GM19043 (cell line): ENCODE measurements around the gene CAPG.
"Not testable (repeated sequence)": the region's sequence is repeated elsewhere in the genome, so short reads cannot be mapped to it uniquely, and the experiment has no call there.

Source experiments
- ATAC-seq: cut with Tn5 transposase; IDR thresholded peaks from one replicate; pipeline ENCODE4 v1.9.1; 2021; ENCODE audit warnings: low read depth; ENCODE audit not compliant: unreplicated experiment

CAPG gene

GRCh38 chr2:85398426-85399182 lies 11.6 kb downstream of the CAPG start:
- ATAC-seq: no peak

- no peak for ATAC-seq
Measured at GRCh38 chr2:85397925-85398331, 12.2 kb downstream of the CAPG start.

DNA sequence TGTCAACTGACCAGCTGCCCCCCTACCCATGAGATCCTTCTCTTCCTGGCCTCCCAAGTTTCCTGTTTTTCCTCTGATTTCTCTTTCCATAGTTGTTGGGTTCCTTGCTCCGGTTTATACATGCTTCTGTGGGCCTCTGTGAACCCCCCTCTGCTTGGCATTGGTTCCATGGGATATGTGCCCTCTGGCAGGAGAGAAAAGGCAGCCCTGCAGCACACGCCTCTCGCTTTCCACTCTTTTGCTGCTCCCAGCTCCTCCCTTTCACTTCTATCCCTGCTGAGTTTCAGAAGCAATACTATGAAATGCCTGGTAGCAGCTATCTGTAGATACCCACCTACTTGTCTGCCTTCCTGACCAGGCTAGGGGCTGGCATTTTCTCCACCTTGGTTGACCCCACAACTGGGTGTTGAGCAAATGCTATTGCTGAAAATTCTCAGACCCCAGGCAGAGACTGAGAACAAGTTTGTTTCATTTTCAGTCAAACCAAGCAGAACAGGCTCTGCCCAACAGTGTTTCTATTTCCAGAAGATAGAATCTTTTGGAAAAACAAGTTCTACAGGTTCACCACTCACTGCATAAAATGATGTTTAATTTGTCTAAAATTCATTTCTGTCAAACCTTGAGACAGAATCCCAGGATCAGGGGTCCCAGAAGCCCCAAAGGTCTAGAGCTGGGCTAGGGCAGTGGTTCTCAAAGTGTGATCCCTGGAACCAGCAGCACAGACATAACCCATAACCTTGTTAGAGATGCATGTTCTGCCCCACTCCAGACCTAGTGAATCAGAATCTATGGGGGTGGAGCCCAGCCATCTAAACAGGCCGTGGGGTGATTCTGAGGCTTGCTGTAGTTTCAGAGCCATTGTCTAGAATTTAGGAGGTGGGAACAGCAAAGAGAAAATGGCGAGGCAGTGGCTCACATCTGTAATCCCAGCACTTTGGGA lies 13.4 kb downstream of the CAPG start:
- no peak for ATAC-seq

DNA sequence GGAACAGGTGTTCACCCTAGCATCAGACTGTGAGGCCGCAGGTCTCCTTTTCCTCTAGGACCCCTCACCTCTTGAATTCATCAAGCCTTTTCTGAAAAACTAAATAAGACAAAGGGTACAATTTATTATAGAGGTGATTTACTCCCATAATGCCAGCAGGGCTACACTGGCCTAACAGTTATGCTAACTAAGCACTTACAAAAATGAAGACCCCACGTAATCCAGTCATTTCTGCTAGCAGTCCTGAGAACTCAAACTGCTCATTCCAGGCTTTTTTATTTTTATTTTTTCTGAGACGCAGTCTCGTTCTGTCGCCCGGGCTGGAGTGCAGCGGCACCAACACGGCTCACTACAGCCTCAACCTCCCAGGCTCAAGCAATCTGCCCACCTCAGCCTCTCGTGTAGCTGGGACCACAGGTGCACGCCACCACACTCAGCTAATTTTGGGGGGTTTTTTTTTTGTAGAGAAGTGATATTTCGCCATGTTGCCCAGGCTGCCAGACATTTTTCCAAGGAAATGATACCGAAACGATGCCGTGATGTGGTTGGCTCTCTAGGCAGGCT lies 14.2 kb downstream of the CAPG start:
- no peak for ATAC-seq

DNA sequence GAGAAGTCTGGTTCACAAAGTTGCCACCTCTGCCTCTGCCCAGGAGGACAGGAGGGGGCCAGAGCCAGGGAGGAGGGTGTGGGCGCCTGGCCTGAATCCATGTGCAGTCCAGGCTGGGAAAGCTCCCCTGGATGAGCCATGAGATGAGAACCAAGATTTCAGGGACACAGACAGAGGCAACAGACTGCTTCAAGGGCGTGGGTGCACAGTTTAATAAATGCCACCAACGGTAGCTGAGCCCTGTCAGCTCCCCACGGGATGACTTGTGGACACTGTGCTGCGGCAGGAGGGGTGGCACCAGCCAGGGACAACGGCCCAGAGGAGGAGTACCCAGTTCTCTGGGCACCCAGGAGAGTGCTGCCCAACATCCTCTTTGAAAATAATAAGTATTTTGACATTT lies 15.2 kb downstream of the CAPG start:
- ATAC-seq: no peak

- no peak for ATAC-seq
Measured at GRCh38 chr2:85394261-85394681, 15.9 kb downstream of the CAPG start.

- no peak for ATAC-seq
Measured at GRCh38 chr2:85393836-85394235, 16.3 kb downstream of the CAPG start.

DNA sequence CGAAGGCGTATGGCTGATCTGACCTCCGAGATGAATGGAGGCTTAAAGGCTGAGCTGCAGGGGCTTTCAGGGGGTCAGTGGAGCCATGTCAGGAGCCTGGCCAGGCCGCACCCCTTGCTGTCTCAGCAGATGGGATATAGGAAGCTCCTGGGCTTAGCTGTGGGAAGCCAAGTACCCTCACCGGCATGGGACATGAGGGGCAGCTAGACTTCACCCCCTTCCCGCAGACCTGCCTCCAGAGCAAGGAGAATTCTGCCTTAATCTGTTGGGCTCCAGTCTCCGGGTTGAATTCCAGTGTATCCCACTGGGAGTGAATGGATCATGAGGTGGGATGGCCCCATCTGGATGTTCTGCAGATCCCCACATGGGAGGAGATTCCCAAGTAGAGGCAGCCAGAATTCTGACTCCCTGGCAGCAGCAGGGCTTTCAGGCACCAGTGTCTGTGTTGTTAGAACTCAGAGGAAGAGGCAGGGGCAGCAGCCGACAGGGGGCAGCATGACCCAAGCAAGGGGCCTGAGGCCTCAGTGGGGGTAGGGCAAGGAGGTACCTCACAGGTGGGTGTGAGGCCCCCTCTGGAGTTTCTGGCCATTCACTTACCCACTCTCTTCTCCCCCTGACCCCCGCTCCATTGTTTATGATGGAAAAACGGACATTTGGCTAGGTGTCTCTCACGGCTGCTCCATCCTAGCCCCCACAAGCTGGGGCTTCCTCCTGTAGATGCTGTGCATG lies 19.1 kb downstream of the CAPG start:
- no peak for ATAC-seq

GRCh38 chr2:85388878-85389538 lies 21.2 kb downstream of the CAPG start:
- ATAC-seq: no peak

- ATAC-seq: no peak
Measured at GRCh38 chr2:85387754-85388153, 22.4 kb downstream of the CAPG start.

- ATAC-seq: no peak
Measured at GRCh38 chr2:85385746-85386145, 24.4 kb downstream of the CAPG start.

GRCh38 chr2:85383850-85384249 lies 26.3 kb downstream of the CAPG start:
- no peak for ATAC-seq

DNA sequence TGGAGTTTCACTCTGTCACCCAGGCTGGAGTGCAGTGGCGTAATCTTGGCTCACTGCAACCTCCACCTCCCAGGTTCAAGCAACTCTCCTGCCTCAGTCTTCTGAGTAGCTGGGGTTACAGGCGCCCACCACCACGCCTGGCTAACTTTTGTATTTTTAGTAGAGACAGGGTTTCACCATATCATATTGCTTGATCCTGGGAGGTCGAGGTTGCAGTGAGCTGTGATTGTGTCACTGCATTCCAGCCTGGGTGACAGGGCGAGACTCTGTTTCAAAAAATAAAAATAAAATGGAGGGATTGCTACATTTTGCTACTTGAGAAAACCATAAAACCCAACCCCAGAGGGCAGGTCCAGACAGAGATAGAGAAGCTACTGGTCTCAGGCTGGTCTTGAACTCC lies 27.0 kb downstream of the CAPG start:
- not testable (repeated sequence) for ATAC-seq

DNA sequence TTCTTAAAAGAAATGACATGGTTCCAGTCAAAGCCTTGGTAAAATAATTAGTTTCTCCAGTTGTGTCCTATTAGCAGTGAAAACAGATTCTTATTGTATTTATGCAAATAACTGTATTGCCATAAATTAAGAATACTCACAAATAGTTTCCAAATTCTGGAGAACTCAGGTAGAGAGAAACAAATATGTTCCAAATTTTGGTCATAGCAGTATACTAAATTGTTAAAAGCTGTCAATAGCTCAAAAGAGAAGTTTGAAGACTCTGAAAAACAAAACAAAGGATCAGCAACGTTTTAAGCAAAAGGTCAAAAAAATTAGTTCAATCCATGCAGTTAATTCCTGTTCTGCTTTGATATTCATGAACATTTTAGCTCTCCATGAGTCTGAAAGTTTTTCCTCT lies 30.1 kb downstream of the CAPG start:
- ATAC-seq: no peak

DNA sequence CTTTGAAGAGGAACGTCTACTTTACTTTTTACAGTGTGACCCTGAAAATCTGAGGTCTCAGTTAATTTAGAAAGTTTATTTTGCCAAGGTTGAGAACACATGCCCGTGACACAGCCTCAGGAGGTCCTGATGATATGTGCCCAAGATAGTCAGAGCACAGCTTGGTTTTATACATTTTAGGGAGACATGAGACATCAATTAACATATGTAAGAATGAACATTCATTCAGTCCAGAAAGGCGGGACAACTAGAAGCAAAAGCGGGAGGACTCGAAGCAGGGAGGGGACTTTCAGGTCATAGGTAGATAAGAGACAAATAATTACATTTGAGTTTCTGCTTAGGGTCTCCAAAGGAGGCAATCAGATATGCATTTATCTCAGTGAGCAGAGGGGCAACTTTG lies 31.9 kb downstream of the CAPG start:
- no peak for ATAC-seq

DNA sequence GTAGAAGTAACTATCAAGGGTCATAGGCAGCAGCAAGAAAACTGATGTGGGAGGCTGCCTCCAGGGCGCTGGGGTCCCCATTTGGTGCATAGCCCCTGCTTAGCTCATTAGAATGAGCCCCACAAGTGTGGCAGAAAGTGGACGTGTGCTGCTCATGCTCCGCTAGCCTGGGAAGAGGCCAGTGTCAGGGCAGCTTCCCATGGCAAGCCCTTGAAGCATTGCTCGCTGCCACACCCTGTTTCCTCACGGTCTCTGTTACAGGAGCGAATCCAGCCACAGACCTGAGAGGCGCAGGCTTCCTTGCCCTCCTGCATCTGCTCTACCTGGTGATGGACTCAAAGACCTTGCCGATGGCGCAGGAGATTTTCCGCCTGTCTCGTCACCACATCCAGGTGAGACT lies 33.1 kb downstream of the CAPG start:
- ATAC-seq: no peak

DNA sequence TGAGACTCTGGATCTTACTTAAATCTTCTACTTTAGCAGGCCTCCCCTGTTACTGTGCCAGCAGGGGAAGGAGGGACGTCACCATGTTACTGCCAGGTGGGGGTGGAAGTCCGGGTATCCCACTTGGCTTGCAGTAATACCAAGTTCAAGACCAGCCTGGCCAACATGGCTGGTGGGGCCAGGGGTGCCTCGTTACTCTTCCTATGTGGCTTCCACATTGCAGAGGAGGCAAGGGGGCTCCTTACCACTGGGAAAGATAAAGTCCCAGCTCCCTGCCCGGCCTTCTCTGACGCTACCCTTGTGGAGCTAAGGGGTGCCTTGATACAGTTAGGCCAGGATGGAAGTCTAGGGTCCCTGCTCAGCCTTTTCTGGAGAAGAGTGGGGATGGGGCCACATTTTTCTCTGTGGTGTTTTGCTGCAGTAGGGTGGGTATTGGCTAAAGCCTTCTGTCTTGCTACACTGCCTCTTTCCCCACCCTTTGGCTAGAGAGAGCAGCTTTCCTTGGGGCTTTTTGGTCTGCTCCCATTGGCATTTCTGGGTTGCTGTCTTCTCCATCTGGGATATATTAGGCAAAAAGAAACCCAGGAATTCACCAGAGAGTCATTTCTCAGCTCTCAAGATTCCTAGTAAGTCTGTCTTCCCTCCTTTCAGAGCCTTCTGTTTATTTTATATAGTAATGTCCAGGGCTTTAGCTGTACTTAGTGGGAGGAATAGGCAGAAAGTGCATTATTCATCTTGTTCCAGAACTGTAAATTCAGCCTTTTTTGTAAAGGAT lies 33.7 kb downstream of the CAPG start:
- no peak for ATAC-seq

DNA sequence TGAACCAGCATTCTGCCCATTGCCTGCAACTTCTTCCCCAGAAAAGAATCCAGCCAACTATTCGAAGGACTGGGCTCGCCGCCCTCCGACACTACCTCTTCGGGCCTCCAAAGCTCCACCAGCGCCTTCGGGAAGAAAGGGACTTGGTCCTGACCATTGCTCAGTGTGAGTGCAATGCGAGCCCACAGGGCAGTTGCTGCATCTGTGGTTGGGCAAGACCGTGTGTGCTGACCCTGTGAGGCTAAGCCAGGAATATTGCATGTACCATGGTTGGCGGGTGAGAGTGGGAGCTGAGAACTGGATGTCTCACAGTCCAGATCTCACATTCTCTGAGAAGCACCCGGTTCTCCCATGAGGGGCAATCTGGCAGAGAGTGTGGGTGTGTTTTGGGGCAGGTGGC lies 39.1 kb downstream of the CAPG start:
- ATAC-seq: no peak

- ATAC-seq: no peak
Measured at GRCh38 chr2:85369500-85369899, 40.7 kb downstream of the CAPG start.
